Dermis blood vessel endothelial cell (primary cell): Measurements from ENCODE around the gene DDX25. TPM values are rescaled to one million over a fixed set of nuclear protein-coding genes. Genes with fewer than 3 reads are reported as not detected.

ENCODE experiments used
- DNase-seq: peaks from one replicate; pipeline ENCODE4 v3.0.0; 2010
- total RNA-seq: library from RNA; depleted of rRNA; stranded (reverse); fragments of >200 nt; gene quantifications from 2 replicates; pipeline ENCODE4 v1.2.3, GENCODE V29; 2014

The DDX25 gene
- total RNA-seq, 1 donor from 2014 or later, result not detected

DNA sequence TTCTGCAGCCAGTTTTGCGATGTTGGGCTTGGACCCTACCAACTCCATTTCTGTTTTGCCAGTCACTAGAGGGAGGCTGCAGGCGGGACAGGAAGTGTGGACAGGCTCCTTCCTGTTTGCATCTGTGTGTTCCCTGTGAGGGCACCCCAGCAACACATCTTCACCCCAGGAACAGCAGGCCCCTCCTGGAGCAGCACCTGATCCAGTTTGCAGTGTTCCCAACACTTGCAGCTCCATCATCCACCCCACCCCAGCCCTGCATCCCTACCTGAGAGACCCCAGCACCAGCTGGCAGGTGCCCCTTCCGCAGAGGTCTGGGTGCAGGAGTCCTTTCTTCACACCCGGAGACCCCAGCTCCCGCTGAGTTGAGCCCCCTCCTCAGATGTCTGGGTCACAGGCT lies 34.1 kb downstream of the DDX25 start:
- DNase-seq, result no peak

- DNase-seq, result no peak
These were observed 34.8 kb downstream of the DDX25 start for GRCh38 chr11:125939081-125939521.

DNA sequence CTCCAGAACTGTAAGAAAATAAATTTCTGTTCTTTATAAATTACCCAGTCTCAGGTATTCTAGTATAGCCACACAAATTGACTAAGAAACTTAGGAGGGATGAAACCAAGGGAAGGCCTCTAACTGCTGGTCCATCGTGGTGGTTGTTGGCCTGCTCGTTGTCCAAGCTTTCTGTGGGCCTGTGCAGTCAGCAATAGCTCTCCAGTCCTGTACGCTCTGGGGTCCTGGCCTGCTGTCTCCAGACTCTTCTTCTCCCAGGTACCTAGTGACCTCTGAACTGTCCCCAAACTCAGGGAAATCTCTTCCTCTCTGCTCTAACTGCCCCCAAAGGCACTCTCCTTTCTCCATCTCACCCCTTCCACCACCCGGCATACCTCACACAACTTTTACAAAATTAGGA lies 35.8 kb downstream of the DDX25 start:
- DNase-seq, result no peak

DNA sequence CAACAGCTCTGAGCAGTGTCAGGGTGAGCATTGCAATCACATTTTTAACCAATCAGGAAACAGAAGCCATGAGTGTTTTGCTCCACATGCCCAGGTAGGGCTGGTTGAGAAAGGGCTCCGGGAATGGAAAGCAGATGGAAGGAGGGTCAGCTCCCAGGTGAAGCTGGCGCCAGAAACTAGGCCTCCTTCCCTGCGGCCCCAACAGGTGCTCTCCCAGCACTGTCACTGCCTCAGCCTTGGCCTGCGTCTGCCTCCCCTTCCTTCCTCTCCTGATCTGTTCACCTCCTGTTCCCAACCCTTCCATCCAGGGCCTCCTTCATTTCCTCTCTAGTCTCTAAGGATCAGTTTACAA lies 36.9 kb downstream of the DDX25 start:
- DNase-seq, result no peak

DNA sequence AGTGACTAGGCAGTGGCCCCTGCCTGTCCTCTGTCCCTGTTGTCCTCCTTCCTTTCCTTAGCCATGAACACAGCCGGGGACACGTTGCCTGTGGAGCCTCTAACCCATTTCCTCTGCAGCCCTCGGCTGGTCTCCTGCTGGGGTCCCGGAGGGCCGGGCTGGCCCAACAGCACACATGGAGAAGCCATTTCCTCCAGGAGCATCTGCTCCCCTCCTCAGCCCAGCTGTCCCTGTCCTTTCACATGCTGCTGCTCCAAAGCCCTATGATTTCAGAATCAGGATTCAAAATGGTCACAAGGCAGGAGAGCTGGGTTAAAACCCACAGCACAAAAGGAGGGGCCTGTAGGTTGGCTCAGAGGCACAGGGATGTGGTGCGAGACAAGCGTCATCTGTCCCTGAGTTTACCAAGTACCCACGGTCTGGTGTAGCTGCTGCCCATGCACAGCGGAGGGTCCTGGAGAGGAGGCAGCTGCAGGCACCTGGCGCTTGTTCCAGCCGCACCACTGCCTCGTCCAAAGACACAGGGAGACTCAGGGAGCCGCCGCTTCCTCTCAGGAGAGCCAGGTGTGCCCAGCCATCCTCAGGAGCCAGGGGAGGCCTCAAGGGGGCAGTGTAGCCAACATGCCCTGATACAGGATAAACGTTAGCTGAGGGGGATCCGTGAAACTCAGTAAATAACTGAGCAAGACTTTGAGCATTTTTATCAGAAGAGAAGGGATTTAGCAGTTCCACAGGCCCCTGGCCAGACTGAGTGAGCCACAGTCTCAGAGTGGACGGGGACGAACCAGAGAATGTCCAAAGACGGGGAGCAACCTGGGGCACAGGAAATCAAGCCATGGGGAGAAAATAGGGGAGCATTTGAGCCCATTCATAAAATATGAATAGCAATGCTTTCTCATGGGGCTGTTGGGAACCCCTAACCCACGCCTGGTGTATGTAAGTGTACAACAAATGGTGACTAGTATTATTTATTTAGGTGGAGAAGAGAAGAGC lies 37.6 kb downstream of the DDX25 start:
- peak; percentile 67 for DNase-seq

- no peak for DNase-seq
These were observed 38.6 kb downstream of the DDX25 start for GRCh38 chr11:125942771-125943428.

DNA sequence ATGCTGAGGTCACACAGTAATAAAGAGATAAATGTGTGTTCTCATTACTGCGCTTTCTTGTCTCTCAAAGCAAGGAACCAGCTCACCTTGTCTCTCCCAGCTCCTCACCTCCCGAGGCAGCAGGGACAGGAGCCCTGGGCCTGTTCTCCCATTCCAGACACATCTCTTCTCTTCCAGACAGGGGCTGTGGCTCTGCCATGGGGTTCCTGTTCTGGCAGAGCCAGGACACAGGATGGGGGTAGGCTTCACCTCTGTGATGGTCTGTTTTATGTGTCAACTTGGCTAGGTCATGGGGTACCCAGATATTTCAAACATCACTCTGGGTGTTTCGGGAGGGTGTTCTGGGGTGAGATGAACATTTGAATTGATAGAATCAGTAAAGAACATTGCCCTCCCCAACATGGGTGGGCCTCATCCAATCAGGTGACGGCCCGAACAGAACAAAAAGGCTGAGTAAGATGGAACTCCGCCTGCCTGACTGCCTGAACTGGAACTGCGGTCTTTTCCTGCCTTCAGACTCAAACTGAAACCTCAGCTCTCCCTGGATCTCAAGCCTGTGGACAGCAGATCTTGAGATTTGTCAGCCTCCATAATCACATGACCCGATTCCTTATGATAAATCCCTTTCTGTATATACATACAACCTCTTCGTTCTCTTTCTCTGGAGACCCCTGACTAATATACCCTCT lies 39.5 kb downstream of the DDX25 start:
- DNase-seq, result no peak

GRCh38 chr11:125944350-125945010 lies 40.2 kb downstream of the DDX25 start:
- DNase-seq, result no peak

DNA sequence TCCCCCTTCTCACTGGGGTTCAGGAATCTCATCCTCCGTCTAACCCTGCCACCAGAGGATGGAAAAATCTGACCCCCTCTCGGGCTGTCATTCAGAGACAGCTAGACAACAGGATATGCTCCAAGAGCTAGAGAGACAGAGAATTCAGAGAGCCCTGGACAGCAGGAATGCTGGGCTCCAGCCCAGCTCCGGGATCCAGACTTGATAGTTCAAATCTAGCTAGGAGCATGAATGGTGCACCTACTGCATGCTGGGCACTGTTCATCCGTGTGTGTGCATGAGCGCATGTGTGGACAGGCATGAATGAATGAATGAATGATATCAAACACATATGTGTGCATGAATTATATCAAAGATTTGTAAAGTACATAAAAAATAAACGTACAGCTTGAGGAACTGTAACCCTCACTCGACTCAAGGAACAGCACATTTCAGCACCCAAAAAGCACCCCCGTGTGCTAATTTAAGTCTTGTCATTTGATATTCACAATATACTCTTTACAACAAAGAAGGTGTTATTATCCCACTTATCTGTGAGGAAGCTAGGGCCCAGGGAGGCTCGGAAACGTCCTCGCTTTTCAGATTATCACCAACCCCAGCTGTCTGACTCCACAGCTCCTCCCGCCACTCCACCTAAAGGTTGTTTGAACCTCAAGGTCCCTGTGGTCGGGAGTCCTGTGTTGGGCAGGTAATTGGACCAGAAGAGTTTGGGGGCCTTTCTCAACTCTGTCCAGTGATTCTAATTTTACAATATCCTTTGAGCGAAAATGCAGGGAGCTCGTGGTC lies 40.9 kb downstream of the DDX25 start:
- DNase-seq, result no peak

DNA sequence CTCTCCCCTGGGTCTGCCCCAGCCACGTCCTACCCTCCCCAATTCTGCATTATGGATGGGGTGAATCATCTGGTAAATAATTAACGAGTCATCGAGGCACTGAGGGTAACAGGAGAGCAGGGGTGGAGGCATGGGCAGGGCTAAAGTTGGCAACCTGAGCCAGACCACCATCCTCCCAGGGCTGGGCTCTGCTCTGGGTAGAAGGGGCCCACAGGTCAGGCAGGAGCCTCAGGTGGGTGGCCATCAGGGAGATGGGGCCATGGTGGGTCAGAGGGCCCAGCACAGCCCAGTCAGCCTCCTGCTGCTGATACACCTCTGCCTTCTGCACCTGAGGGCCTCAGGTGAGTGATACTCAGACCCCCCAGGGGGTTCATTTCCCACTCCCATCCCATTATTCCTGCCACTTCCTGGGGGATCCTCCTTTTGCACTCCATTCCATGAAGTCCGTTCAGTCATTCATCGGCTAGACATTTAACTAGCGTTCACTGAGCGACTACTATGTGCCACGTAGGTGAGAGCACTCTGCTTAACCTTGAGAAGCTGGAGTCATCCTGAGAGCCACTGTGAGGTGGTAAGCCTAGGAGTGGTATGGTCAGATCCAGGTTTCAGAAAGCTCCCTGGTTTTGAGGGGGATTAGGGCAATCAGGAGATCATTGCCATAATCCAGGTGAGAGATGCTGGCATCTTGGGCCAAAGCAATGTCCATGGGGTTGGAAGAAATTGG lies 41.7 kb downstream of the DDX25 start, which contains the start of gene VSIG10L2:
Gene VSIG10L2, plus strand, starts transcription at position 248 of the 724 bp plus-strand sequence. Its CDS starts 12 bp downstream, at position 260.
- DNase-seq, result no peak

DNA sequence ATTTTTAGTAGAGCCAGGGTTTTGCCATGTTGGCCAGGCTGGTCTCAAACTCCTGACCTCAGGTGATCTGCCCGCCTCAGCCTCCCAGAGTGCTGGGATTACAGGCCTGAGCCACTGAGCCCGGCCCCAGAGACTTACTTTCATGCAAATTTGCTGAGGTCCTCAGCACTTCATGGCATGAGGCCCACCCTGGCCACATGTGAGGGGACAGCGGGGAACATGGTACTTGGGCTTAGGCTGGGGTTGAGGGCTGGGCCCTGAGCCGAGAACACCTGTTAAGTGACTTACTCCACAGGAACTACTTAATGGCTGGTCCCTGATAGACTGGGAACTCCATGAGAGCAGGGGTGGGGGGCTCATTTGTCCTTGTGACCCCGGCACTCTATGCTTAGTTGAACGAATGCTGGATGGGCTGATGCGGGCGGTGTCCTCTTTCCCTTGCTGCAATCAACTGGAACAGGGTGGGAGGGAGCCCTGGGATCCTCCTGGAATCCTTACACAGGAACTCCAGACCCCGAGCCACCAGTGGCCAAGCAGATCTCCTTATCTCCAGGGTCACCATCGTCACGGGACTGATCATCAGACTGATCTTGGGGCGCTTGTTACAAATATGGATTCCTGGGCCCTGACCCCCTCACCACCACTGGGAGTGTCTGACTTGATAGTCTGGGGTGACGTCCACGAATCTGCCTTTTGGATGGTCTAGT lies 42.6 kb downstream of the DDX25 start:
- no peak for DNase-seq

- DNase-seq, result no peak
These were observed 43.3 kb downstream of the DDX25 start for GRCh38 chr11:125947419-125948277.

- DNase-seq, result no peak
These were observed 44.2 kb downstream of the DDX25 start for GRCh38 chr11:125948278-125949051.

GRCh38 chr11:125949271-125950177 lies 45.2 kb downstream of the DDX25 start:
- DNase-seq, result no peak

- DNase-seq, result no peak
These were observed 45.8 kb downstream of the DDX25 start for GRCh38 chr11:125950178-125950490.

DNA sequence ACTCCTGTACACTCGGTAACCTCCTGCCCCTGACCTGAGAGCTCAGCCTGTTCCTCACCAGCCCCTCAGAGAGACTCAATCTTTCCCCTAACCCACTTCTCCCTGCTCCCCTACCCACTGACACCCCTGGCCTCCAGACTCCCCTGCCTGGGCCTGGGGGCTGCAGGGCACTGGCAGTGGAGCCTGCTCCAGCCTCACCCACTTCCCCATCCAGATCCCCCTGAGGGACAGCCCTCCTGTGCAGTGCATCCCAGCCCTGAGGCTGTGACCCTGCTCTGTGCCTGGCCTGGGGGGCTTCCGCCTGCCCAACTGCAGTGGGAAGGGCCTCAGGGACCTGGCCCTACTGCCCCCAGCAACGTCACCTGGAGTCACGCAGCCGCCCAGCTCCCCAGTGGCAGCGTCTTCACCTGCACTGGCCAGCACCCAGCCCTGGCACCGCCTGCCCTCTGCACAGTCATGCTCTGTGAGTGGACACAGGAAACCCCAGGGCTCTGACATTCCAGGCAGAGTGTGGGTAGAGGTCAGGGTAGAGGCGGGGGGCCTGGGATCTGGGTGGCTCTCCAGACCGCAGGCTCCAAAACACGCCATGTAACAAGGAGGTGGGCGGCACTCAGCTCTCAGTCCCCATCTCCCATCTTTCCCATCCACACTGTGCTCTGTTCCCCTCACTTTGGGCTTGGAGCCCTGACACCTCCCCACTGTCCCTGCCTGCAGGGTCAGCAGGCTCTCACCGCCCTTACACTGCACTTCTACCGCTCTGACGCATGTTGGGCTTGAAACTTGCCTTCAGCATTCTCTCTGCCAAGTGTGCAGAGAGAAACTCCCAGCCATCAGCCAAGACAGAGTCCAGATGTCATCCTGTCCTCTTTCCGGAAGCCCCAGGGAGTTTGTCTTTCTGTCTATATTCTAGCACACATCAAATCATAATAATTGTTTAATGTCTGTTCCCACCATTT lies 46.7 kb downstream of the DDX25 start:
- DNase-seq, result no peak
